Activated CD4-positive, alpha-beta T cell treated with anti-CD3 and anti-CD28 coated beads, Interleukin-10, Interleukin-2, amounts not matched to agents 100 ng/mL and 50 ng/mL, durations not matched to agents 16 hours and 8 hours (primary cell): ENCODE measurements around the gene TOX2.
A peak's percentile ranks its signal among the peaks of the same experiment; 100 is the strongest.

Experiments
- DNase-seq: peaks from one replicate; pipeline ENCODE4 v3.0.0-alpha.2; 2020

The TOX2 gene

GRCh38 chr20:44023515-44024371 is 109.1 kb downstream of the TOX2 start:
- DNase-seq: no peak

GRCh38 chr20:44024820-44025580 is 110.3 kb downstream of the TOX2 start:
- DNase-seq: no peak

GRCh38 chr20:44025756-44026155 is 111.1 kb downstream of the TOX2 start:
- DNase-seq: no peak

GRCh38 chr20:44026647-44027342 is 112.1 kb downstream of the TOX2 start:
- DNase-seq: no peak

GRCh38 chr20:44027343-44028002 is 112.8 kb downstream of the TOX2 start:
- no peak for DNase-seq

GRCh38 chr20:44028003-44028730 is 113.5 kb downstream of the TOX2 start:
- DNase-seq: no peak

- DNase-seq: peak; percentile 91
These were observed 114.5 kb downstream of the TOX2 start for GRCh38 chr20:44028868-44029847.

GRCh38 chr20:44029848-44030230 is 115.2 kb downstream of the TOX2 start:
- DNase-seq: no peak

GRCh38 chr20:44030394-44030793 is 115.7 kb downstream of the TOX2 start:
- DNase-seq: no peak

GRCh38 chr20:44031001-44031574 is 116.4 kb downstream of the TOX2 start:
- no peak for DNase-seq

GRCh38 chr20:44031781-44032582 is 117.3 kb downstream of the TOX2 start:
- DNase-seq: no peak

- DNase-seq: no peak
These were observed 118.1 kb downstream of the TOX2 start for GRCh38 chr20:44032583-44033331.

GRCh38 chr20:44033344-44033743 is 118.7 kb downstream of the TOX2 start:
- peak; percentile 65 for DNase-seq

GRCh38 chr20:44033873-44034272 is 119.2 kb downstream of the TOX2 start:
- DNase-seq: no peak

GRCh38 chr20:44034451-44034850 is 119.8 kb downstream of the TOX2 start:
- DNase-seq: no peak

GRCh38 chr20:44034965-44035635 is 120.4 kb downstream of the TOX2 start:
- no peak for DNase-seq

- no peak for DNase-seq
These were observed 121.3 kb downstream of the TOX2 start for GRCh38 chr20:44035924-44036323.

GRCh38 chr20:44036441-44036840 is 121.8 kb downstream of the TOX2 start:
- DNase-seq: no peak
